ENCODE results near the gene FTMT. TPM values are rescaled to one million over a fixed set of nuclear protein-coding genes. Genes with fewer than 3 reads are reported as not detected.
"Not testable (repeated sequence)": the region's sequence is repeated elsewhere in the genome, so short reads cannot be mapped to it uniquely, and the experiment has no call there.

Gene FTMT
- total RNA-seq (2014; rRNA removed; shearing (Covaris generic)) (not detected in 2 replicates), total RNA-seq (2022) (not detected in 2 replicates), Bru-seq, nascent RNA (not detected), BruChase-seq, experiment 1, labeled RNA remaining after a 6-hour chase (not detected), BruChase-seq, experiment 2, labeled RNA remaining after a 2-hour chase (not detected)
- long read RNA-seq: 0 reads

DNA sequence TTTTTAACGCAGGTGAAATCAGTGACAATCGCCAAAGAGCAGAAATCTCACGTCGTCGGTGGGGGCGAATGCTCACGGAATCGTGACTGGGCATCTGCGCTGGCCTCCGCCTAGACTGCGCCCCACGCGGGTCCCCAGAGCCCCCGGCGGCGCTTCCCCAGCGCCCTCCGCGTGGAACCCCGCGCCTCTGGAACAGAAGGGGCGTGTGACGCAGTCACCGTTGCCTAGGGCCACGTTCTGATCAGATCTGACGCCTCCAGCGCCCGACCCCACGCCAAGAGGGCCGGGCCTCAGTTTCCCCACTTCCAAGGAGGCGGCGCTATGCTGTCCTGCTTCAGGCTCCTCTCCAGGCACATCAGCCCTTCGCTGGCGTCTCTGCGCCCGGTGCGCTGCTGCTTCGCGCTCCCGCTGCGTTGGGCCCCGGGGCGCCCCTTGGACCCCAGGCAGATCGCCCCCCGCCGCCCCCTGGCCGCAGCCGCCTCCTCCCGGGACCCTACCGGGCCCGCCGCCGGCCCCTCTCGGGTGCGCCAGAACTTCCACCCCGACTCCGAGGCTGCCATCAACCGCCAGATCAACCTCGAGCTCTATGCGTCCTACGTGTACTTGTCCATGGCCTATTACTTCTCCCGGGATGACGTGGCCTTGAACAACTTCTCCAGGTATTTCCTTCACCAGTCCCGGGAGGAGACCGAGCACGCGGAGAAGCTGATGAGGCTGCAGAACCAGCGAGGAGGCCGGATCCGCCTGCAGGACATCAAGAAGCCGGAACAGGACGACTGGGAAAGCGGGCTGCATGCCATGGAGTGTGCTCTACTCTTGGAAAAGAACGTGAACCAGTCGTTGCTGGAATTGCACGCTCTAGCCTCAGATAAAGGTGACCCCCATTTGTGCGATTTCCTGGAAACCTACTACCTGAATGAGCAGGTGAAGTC is at the start of gene FTMT:
FTMT (plus strand) TSS at position 240 of the 932 bp plus-strand sequence; CDS start at position 322, 82 bp downstream.
- Histone ChIP-seq H3K9me3 (ENCODE audit: low read length) (no peaks in the 10 kb centered on the region), H3K4me3 (ENCODE audit: low read depth, low read length, poor library complexity, severe bottlenecking) (no peak within 1 kb of the TSS), H3K36me3 (ENCODE audit: insufficient read depth, low read length) (no peaks in the 10 kb centered on the region), H3K27ac (ENCODE audit: low read depth, low read length, poor library complexity, severe bottlenecking) (no peak within 1 kb of the TSS), H3K4me2 (ENCODE audit: low read length) (no peak within 1 kb of the TSS), H3K4me1 (ENCODE audit: insufficient read depth, low read length, poor library complexity, severe bottlenecking) (no peaks in the 10 kb centered on the region), H4K20me1 (ENCODE audit: insufficient read depth, low read length) (no peaks in the 10 kb centered on the region), H3K79me2 (ENCODE audit: insufficient read depth, low read depth, low read length) (no peaks in the 10 kb centered on the region), H2AFZ (ENCODE audit: low read length) (no peak within 1 kb of the TSS), H3K9me2 (ENCODE audit: insufficient read depth, low read length) (no peaks in the 10 kb centered on the region)
- no TSS peak for BruUV-seq (replicated peaks)
- DNase-seq (ENCODE audit: low spot score): no peak
- ChIA-PET POLR2A (no interaction called here), CTCF (ENCODE audit: unreplicated experiment) (no interaction called here)
- intact Hi-C loops (cut with micrococcal nuclease; ENCODE audit: unreplicated experiment): no loop called here
- TF ChIP-seq EZH2phosphoT487 (IDR thresholded peaks at IDR 0.05; ENCODE audit: borderline replicate concordance, low read depth, low read length): no peak
- TF ChIP-seq, protein P1, sequence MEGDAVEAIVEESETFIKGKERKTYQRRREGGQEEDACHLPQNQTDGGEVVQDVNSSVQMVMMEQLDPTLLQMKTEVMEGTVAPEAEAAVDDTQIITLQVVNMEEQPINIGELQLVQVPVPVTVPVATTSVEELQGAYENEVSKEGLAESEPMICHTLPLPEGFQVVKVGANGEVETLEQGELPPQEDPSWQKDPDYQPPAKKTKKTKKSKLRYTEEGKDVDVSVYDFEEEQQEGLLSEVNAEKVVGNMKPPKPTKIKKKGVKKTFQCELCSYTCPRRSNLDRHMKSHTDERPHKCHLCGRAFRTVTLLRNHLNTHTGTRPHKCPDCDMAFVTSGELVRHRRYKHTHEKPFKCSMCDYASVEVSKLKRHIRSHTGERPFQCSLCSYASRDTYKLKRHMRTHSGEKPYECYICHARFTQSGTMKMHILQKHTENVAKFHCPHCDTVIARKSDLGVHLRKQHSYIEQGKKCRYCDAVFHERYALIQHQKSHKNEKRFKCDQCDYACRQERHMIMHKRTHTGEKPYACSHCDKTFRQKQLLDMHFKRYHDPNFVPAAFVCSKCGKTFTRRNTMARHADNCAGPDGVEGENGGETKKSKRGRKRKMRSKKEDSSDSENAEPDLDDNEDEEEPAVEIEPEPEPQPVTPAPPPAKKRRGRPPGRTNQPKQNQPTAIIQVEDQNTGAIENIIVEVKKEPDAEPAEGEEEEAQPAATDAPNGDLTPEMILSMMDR (conservative IDR thresholded peaks at IDR 0.05; ENCODE audit: low read length): no peak

DNA sequence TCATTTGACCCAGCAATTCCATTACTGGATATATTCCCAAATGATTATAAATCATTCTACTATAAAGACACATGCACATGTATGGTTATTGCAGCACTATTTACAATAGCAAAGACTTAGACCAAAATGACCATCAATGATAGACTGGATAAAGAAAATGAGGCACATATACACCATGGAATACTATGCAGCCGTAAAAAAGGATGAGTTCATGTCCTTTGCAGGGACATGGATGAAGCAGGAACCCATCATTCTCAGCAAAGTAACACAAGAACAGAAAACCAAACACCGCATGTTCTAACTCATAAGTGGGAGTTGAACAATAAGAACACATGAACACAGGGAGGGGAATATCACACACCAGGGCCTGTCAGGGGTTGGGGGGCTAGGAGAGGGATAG is 46.4 kb upstream of the FTMT start:
- H3K27ac ChIP-seq (ENCODE audit: low read depth, low read length, poor library complexity, severe bottlenecking); POLR2A ChIA-PET; H3K4me2 ChIP-seq (ENCODE audit: low read length); H3K79me2 ChIP-seq (ENCODE audit: insufficient read depth, low read depth, low read length); H3K9me3 ChIP-seq (ENCODE audit: low read length); DNase-seq (ENCODE audit: low spot score); BruUV-seq (replicated peaks); H3K36me3 ChIP-seq (ENCODE audit: insufficient read depth, low read length); H2AFZ ChIP-seq (ENCODE audit: low read length); H4K20me1 ChIP-seq (ENCODE audit: insufficient read depth, low read length); CTCF ChIA-PET (ENCODE audit: unreplicated experiment); intact Hi-C loops (cut with micrococcal nuclease; ENCODE audit: unreplicated experiment); H3K4me1 ChIP-seq (ENCODE audit: insufficient read depth, low read length, poor library complexity, severe bottlenecking); H3K4me3 ChIP-seq (ENCODE audit: low read depth, low read length, poor library complexity, severe bottlenecking); H3K9me2 ChIP-seq (ENCODE audit: insufficient read depth, low read length): not testable (repeated sequence)

DNA sequence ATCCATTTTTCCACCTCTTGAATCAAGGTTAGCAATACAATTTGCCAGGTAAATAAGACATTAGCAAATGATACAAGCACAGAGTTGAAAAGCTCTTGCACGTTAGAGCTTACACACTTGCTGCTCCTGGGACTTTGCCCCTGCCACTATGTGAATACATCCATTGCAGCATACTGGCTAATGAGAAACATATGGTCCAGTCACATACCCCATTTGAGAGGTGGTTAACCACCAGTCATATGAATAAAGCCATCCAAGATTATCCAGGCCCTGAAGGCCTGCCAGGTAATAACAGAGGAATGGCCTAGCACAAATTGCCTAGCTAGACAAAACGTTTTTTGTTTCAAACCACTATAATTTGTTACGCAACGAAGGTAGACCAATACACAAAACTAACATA is 45.8 kb upstream of the FTMT start:
- no peak overlapping the region for H2AFZ ChIP-seq (ENCODE audit: low read length)
- no peaks in the 10 kb centered on the region for H3K36me3 ChIP-seq (ENCODE audit: insufficient read depth, low read length)
- CTCF ChIA-PET (ENCODE audit: unreplicated experiment): no interaction called here
- no peaks in the 10 kb centered on the region for H3K9me2 ChIP-seq (ENCODE audit: insufficient read depth, low read length)
- H3K4me3 ChIP-seq (ENCODE audit: low read depth, low read length, poor library complexity, severe bottlenecking): no peak overlapping the region
- no peak for DNase-seq (ENCODE audit: low spot score)
- H3K79me2 ChIP-seq (ENCODE audit: insufficient read depth, low read depth, low read length): no peaks in the 10 kb centered on the region
- no peak overlapping the region for H3K4me2 ChIP-seq (ENCODE audit: low read length)
- no peaks in the 10 kb centered on the region for H4K20me1 ChIP-seq (ENCODE audit: insufficient read depth, low read length)
- POLR2A ChIA-PET: no interaction called here
- no peaks in the 10 kb centered on the region for H3K9me3 ChIP-seq (ENCODE audit: low read length)
- no peaks in the 10 kb centered on the region for H3K4me1 ChIP-seq (ENCODE audit: insufficient read depth, low read length, poor library complexity, severe bottlenecking)
- BruUV-seq (replicated peaks): no TSS peak
- no peak overlapping the region for H3K27ac ChIP-seq (ENCODE audit: low read depth, low read length, poor library complexity, severe bottlenecking)
- no peak for TF ChIP-seq EZH2phosphoT487 (IDR thresholded peaks at IDR 0.05; ENCODE audit: borderline replicate concordance, low read depth, low read length)
- TF ChIP-seq, protein P1 (conservative IDR thresholded peaks at IDR 0.05; ENCODE audit: low read length): no peak
- intact Hi-C loops (cut with micrococcal nuclease; ENCODE audit: unreplicated experiment): no loop called here
